Caco-2 (cell line): ENCODE measurements around the gene KRCC1. TPM values are rescaled to one million over a fixed set of nuclear protein-coding genes. Genes with fewer than 3 reads are reported as not detected.

Experiments
- BruUV-seq: library from RNA; stranded (reverse); fragments of 400-500 nt; replicated peaks from 2 replicates; lab custom pipeline; 2021; lab: Mats Ljungman, UMichigan
- CTCF ChIA-PET: fragments of 300-600 bp; sonication (Branson Sonifier 250); formaldehyde crosslinking; loops from one replicate; lab custom pipeline; 2022; ENCODE audit warnings: antibody characterized with exemption; lab: Charles Lee
- POLR2A ChIA-PET: fragments of 300-600 bp; sonication (Branson Sonifier 250); formaldehyde crosslinking; loops from one replicate; lab custom pipeline; 2022; ENCODE audit warnings: antibody characterized with exemption; lab: Charles Lee
- DNase-seq, 2 experiments: peaks; one replicate each; pipeline versions ENCODE4 v3.0.0 to v3.0.0-alpha.2; 2020 to 2022
- H3K27me3 ChIP-seq: replicated peaks from 2 replicates; pipeline ENCODE4 v1.6.0; 2011; ENCODE audit warnings: low read length; ENCODE audit not compliant: control insufficient read depth, insufficient read depth
- H3K36me3 ChIP-seq: 2 replicates; pipeline ENCODE4 v1.5.1; 2011; ENCODE audit warnings: low read length; ENCODE audit not compliant: control insufficient read depth, insufficient read depth
- H3K4me1 ChIP-seq: fragments of 250-450 bp; sonication (Bioruptor Pico); 2 replicates; pipeline ENCODE4 v1.5.1; 2020; ENCODE audit warnings: mild to moderate bottlenecking
- H3K4me3 ChIP-seq: 2 replicates; pipeline ENCODE4 v1.5.1; 2011; ENCODE audit warnings: low read depth, mild to moderate bottlenecking, control low read depth, low read length
- H3K9me3 ChIP-seq: fragments of 250-450 bp; sonication (Bioruptor Pico); 2 replicates; pipeline ENCODE4 v1.5.1; 2020; ENCODE audit warnings: mild to moderate bottlenecking, moderate library complexity
- H3K27ac Mint-ChIP-seq: one replicate; pipeline ENCODE4 v1.8.0; 2022; ENCODE audit warnings: mixed read lengths; ENCODE audit not compliant: unreplicated experiment
- H3K27me3 Mint-ChIP-seq: one replicate; pipeline ENCODE4 v1.8.0; 2022; ENCODE audit warnings: mixed read lengths; ENCODE audit not compliant: insufficient read depth, unreplicated experiment
- H3K36me3 Mint-ChIP-seq: one replicate; pipeline ENCODE4 v1.8.0; 2022; ENCODE audit warnings: mild to moderate bottlenecking, mixed read lengths; ENCODE audit not compliant: insufficient read depth, unreplicated experiment
- H3K4me1 Mint-ChIP-seq: one replicate; pipeline ENCODE4 v1.8.0; 2022; ENCODE audit warnings: low read depth, mixed read lengths; ENCODE audit not compliant: unreplicated experiment
- H3K4me3 Mint-ChIP-seq: one replicate; pipeline ENCODE4 v1.8.0; 2022; ENCODE audit warnings: mild to moderate bottlenecking, moderate library complexity, mixed read lengths; ENCODE audit not compliant: unreplicated experiment
- H3K9me3 Mint-ChIP-seq: one replicate; pipeline ENCODE4 v1.8.0; 2022; ENCODE audit warnings: mixed read lengths; ENCODE audit not compliant: unreplicated experiment
- intact Hi-C: fragments of 100-400 bp; cut with micrococcal nuclease; formaldehyde crosslinking; loops from one replicate; pipeline ENCODE4 v1.10.0; 2022; ENCODE audit not compliant: unreplicated experiment
- total RNA-seq: library from RNA; stranded (reverse); gene quantifications from 2 replicates; pipeline ENCODE4 v1.2.3, GENCODE V29; 2022
- TF ChIP-seq, protein P1 (sequence below), 2 experiments: fragments of 200-600 bp in 1 of 2; IDR thresholded peaks; 1 replicate in 1 of 2; 2 replicates in 1 of 2; pipeline versions ENCODE4 v1.5.1 to v1.8.0; 2011 to 2022; ENCODE audit warnings: antibody characterized with exemption in 1 of 2, control low read depth in 1 of 2, inconsistent platforms in 1 of 2, low read depth in 1 of 2, low read length in 1 of 2, mild to moderate bottlenecking in 1 of 2, moderate library complexity in 1 of 2; ENCODE audit not compliant: insufficient read depth in 1 of 2, severe bottlenecking in 1 of 2, unreplicated experiment in 1 of 2

Gene KRCC1
- total RNA-seq, 1 experiment from 2014 or later: 7.6 TPM

DNA sequence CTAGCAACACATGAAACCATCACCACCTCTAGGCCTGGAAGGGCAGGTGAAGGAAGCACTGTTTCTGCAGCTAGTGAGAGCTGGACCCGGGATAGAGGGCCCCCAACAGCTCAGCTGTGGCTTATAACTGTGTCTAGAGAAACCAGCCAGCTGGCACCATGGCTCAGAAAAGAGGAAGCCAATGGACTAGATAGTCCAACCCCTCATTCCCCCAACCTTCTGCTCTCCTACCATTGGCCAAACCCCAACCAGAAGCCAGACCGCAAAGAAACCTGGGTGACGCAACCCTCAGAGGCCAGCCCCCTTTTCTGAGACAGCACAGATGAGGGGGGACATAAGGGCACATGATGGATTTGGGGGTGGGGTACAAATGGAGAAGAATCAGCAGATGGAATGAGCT is 36.4 kb upstream of the KRCC1 start:
- BruUV-seq: no TSS peak
- H3K27me3 ChIP-seq: no peaks in the 10 kb centered on the region
- DNase-seq: no peak
- ChIA-PET POLR2A (interaction anchor here (0.7 kb wide), 1 partner anchor 8 kb away, joined by 3 read pairs; no protein-coding TSS in a partner anchor), CTCF (no interaction called here)
- no peaks in the 10 kb centered on the region for H3K9me3 Mint-ChIP-seq
- H3K9me3 ChIP-seq: no peaks in the 10 kb centered on the region
- H3K36me3 ChIP-seq: no peaks in the 10 kb centered on the region
- H3K27me3 Mint-ChIP-seq: no peaks in the 10 kb centered on the region
- no peak overlapping the region for H3K27ac Mint-ChIP-seq
- no peaks in the 10 kb centered on the region for H3K36me3 Mint-ChIP-seq
- TF ChIP-seq, protein P1, sequence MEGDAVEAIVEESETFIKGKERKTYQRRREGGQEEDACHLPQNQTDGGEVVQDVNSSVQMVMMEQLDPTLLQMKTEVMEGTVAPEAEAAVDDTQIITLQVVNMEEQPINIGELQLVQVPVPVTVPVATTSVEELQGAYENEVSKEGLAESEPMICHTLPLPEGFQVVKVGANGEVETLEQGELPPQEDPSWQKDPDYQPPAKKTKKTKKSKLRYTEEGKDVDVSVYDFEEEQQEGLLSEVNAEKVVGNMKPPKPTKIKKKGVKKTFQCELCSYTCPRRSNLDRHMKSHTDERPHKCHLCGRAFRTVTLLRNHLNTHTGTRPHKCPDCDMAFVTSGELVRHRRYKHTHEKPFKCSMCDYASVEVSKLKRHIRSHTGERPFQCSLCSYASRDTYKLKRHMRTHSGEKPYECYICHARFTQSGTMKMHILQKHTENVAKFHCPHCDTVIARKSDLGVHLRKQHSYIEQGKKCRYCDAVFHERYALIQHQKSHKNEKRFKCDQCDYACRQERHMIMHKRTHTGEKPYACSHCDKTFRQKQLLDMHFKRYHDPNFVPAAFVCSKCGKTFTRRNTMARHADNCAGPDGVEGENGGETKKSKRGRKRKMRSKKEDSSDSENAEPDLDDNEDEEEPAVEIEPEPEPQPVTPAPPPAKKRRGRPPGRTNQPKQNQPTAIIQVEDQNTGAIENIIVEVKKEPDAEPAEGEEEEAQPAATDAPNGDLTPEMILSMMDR (IDR thresholded peaks at IDR 0.05; ENCODE audit: insufficient read depth in 1 of 2, low read depth in 1 of 2, low read length in 1 of 2, severe bottlenecking in 1 of 2, unreplicated experiment in 1 of 2): no peak
- no peaks in the 10 kb centered on the region for H3K4me1 Mint-ChIP-seq
- no peaks in the 10 kb centered on the region for H3K4me1 ChIP-seq
- H3K4me3 ChIP-seq: no peak overlapping the region
- no peak overlapping the region for H3K4me3 Mint-ChIP-seq
- intact Hi-C loops: no loop called here

DNA sequence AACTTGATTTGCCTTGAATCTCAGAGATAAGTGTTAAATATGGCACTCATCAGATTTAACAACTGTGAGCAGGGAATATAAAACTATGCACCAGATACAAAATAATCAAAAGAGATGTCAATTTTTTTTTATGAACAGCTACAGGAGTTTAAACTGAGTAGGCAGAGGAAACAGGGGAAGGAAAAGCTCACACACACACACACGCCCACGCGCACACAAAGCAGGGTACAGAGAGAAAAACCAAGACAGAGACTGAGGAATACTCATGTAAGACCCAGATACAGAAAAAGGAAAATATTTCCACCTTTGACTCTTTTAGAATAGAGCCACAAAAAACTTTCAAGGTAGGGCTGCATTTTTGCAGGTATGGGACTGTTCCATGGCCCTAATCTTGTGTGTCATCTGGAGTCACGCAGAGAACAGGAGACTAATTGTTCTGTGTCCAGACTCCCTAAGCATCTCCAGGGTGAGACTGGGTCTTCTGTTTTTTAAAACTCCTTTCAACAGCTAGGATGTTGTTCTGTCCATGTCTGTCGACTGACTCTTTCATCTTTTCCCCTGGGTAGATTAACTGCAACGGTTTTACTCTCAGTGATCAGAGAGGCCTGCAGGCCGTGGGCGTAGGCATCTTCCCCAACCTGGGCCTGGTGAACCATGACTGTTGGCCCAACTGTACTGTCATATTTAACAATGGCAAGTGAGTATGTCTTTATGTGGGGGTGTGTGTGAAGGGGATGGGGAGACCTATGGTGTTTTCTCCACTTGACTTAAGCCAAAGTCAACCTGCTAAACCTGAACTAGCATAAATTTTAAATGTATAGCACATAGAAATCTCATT is 35.1 kb upstream of the KRCC1 start:
- POLR2A ChIA-PET: no interaction called here

DNA sequence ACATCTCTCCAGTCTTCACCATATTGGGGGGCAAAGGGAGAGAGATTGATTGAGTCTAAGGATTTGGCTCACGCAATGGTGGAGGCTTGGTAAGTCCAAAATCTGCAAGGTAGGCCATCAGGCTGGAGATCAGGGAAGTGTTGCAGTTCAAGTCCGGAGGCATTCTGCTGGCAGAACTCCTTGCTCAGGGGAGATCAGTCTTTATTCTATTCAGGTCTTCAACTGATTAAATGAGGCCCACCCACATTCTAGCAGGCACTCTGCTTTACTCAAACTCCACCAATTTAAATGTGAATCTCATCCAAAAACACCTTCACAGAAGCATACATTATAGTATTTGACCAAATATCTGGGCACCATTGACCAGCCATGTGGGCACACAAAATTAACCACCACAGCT is 33.4 kb upstream of the KRCC1 start:
- H3K4me1 Mint-ChIP-seq: no peaks in the 10 kb centered on the region

More for the DNA sequence above, 35.1 kb upstream of the KRCC1 start:
- H3K27me3 Mint-ChIP-seq: no peaks in the 10 kb centered on the region
- H3K4me3 Mint-ChIP-seq: no peak overlapping the region
- no peaks in the 10 kb centered on the region for H3K9me3 ChIP-seq
- no peaks in the 10 kb centered on the region for H3K27me3 ChIP-seq
- BruUV-seq: no TSS peak
- H3K9me3 Mint-ChIP-seq: no peaks in the 10 kb centered on the region
- H3K4me3 ChIP-seq: no peak overlapping the region
- TF ChIP-seq, protein P1 (IDR thresholded peaks at IDR 0.05; ENCODE audit: insufficient read depth in 1 of 2, low read depth in 1 of 2, low read length in 1 of 2, severe bottlenecking in 1 of 2, unreplicated experiment in 1 of 2): no peak
- no peaks in the 10 kb centered on the region for H3K36me3 ChIP-seq
- no peak for DNase-seq
- no peak overlapping the region for H3K27ac Mint-ChIP-seq
- no peaks in the 10 kb centered on the region for H3K4me1 ChIP-seq
- CTCF ChIA-PET: interaction anchor here (1.5 kb wide), 1 partner anchor 30 kb away, joined by 8 read pairs; no protein-coding TSS in a partner anchor
- H3K4me1 Mint-ChIP-seq: no peaks in the 10 kb centered on the region
- no peaks in the 10 kb centered on the region for H3K36me3 Mint-ChIP-seq
- intact Hi-C loops: no loop called here

More for the DNA sequence above, 33.4 kb upstream of the KRCC1 start:
- intact Hi-C loops: no loop called here
- Histone ChIP-seq H3K4me1 (no peaks in the 10 kb centered on the region), H3K4me3 (no peak overlapping the region), H3K36me3 (no peaks in the 10 kb centered on the region), H3K27me3 (no peaks in the 10 kb centered on the region), H3K9me3 (no peaks in the 10 kb centered on the region)
- no peaks in the 10 kb centered on the region for H3K27me3 Mint-ChIP-seq
- H3K27ac Mint-ChIP-seq: no peak overlapping the region
- H3K36me3 Mint-ChIP-seq: no peaks in the 10 kb centered on the region
- ChIA-PET POLR2A (no interaction called here), CTCF (no interaction called here)
- TF ChIP-seq, protein P1 (IDR thresholded peaks at IDR 0.05; ENCODE audit: insufficient read depth in 1 of 2, low read depth in 1 of 2, low read length in 1 of 2, severe bottlenecking in 1 of 2, unreplicated experiment in 1 of 2): no peak
- H3K4me3 Mint-ChIP-seq: no peak overlapping the region
- no peaks in the 10 kb centered on the region for H3K9me3 Mint-ChIP-seq
- no peak for DNase-seq
- BruUV-seq: no TSS peak
